Hematopoietic multipotent progenitor cell treated with erythropoietin and hydrocortisone succinate and interleukin-3 and kit ligand, for 17 days (in vitro differentiated cells): ENCODE results near the gene PDXDC1.
"Not testable (repeated sequence)": the region's sequence is repeated elsewhere in the genome, so short reads cannot be mapped to it uniquely, and the experiment has no call there.

ENCODE experiments used
- DNase-seq: peaks from one replicate; pipeline ENCODE4 v3.0.0-alpha.2; 2015; ENCODE audit warnings: low spot score

The PDXDC1 gene

DNA sequence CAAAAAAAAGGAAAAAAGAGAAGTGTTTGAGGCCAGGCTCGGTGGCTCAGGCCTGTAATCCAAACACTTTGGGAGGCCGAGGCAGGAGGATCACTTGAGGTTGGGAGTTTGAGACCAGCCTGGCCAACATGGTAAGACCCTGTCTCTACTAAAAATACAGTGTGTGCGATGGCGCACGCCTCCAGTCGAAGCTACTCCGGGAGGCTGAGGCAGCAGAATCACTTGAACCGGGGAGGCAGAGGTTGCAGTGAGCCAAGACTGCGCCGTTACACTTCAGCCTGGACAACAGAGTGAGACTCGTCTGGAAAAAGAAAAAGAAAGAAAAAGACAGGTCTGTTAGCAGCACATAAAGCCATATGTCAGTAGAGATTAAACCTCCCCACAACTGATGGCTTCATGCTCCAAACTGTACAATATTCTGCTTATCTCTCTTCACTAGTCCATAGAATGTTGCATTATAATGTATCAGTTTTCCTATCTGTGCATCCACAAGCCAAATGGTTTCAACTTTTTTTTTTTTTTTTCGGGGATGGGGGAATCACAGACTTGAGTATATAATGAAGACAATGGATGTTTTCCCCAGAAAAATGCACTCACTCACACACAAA lies 3.1 kb upstream of the PDXDC1 start:
- not testable (repeated sequence) for DNase-seq

DNA sequence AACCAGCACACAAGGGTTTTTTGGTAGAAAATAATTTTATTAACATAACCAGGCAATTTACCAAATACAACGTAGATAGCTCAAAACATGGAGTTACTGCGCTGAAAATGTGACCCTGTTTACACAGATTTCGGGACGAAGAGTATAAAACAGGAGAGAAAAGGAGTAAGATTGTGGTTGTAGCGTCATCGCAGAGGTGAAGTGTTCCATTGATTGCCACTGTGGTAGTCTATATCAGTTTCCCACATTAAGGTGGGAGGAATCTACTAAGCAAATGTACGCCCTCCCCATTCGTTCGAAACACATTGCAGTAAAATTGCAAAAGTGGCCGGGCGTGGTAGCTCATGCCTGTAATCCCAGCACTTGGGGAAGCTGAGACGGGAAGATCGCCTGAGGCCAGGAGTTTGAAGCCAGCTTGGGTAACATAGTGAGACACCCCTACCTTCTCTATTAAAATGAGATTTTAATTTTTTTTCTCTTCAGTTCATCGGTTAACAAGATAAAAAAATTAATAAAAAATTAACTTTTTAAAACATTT lies 972 bp upstream of the PDXDC1 start:
- DNase-seq: not testable (repeated sequence)

DNA sequence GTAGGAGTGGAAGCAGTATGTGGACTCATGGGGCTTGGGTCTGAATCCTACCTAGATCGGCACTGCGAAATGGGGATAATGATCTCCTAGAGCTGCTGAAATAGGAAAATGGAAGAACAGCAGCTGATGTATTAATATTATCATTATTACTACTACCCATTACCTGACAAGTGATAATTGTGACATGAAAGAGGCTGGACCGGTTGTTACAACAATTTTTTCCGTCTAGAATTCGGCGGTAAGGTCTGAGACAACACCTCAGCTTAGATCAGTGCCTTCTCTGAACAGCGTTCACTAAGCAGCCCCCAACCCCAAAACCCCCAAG lies 533 bp upstream of the PDXDC1 start:
- peak; percentile 85 for DNase-seq

DNA sequence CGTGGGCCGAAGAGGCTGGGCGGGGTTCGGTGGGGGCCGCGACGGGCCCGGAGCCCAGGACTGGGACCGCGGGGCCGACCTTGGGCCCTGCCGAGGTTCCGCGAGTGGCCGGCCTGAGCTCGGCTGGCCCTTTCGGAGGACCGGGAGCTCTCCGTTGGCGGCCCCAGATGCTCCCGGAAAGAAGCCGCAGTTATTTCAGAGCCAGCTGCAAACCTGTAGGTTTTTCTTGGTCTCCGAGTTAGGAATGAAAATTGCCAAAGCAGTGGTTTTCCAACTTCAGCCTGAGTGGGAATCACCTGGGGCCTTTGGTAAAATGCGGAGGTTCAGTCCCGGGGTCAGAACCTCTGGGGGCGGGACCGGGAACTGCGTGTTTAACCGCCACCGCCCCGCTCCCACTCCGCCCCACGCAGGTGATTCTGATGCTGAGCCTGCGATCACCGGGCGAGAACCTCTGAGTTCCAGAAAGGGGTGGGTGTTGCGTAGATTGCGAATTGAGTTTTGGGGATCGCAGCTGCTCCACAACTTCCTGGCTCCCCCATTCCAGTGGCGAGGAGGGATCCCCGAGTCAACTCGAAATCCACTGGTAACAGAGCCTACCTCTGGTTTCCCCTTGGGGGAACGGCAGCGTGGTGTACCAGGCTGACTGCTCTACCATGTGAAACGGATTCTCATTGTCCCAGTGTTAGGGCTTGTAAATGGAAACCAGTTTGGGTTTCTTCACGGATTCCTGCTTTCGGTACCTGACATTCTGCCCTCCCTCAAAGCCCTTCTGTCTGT lies 780 bp downstream of the PDXDC1 start:
- peak; percentile 33 for DNase-seq

DNA sequence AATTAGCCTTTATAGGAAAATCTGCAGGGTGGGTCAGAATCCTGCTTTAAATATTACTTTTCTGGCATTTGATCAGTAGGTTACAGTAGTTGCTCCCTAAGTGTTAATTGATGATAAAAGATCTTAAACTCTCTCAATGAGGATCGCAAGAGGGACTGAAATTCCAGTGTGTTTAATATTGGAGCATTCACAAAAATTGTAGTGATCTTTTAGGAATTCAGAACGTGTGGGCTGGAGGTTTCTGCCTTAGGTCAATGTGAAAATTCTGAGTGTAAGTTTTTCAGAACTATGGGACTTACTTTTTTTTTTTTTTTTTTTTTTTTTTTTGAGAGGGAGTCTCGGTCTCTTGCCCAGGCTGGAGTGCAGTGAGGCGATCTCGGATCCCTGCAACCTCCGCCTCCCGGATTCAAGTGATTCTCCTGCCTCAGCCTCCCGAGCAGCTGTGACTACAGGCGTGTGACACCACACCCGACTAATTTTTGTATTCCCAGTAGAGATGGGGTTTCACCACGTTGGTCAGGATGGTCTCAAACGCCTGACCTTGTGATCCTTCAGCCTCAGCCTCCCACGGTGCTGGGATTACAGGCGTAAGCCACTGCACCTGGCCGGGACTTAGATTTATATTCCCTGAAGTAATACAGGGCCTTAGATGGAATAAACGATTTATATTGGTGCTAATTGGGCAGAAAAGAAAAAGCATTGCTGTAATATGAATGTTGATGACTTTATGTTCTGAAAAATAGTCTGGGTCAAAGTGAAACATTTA lies 2.3 kb downstream of the PDXDC1 start:
- not testable (repeated sequence) for DNase-seq

DNA sequence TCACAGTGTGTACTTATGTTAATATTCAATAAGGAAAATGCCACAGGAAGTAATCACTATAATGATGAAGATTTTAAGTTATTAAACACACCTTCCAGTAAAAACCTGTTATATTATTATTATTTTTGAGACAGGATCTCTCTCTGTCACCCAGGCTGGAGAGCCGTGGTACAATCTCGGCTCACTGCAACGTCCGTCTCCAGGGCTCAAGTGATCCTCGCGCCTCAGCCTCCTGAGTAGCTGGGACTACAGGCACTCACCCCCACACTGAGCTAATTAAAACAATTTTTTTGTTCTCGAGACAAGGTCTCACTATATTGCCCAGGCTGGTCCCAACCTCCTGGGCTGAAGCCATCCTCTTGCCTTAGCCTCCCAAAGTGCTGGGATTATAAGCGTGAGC lies 3.5 kb downstream of the PDXDC1 start:
- DNase-seq: not testable (repeated sequence)

DNA sequence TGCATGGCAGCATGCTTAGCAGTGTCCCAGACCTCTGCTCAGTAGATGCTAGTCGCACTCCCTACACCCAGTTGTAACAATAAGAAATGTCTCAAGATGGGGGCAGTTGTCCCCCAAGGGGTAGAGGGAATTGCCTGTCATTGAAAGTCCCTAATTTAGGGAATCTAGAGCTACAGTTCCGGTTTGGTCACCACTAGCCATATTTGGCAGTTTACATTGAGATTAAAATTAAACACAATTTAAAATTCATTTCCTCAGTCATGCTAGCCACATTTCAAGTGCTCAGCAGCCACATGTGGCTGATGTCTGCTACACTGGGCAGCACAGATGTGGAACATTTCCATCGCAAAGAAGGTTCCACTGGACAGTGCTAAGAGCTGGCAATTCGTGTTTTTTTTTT lies 4.1 kb downstream of the PDXDC1 start:
- DNase-seq: not testable (repeated sequence)

DNA sequence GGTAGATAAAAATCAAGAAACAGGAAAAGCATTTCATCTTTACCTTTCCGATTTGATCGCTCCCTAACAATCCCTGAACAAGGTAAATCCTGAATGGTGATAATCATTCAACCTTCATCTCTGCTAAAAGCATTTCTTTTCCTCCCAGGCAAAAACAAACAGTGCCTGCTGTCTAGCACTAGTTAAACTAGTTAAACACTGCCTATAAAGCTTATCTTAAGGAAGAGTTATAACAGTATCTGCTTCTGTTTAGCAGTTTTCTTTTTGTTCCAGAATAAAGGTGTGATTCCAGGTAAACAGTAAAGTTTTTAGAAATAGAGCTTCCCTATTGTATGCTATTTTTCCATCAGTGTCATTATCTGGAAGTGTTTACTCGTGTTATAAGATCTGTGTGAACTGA lies 6.4 kb downstream of the PDXDC1 start:
- DNase-seq: not testable (repeated sequence)

DNA sequence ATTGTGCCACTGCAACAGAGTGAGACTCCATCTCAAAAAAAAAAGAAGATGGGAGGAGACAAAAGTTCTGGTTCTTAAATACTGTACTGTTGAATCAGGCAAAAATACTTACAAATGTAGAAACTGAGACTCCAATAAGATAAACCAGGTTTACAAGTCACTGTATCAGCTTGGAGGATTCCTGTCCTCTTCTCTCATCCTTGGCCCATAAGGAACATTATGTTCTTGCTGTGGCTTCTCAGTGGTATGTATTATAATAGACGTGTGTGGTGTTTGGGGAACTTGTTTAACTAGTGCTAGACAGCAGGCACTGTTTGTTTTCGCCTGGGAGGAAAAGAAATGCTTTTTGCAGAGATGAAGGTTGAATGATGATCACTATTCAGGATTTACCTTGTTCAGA lies 7.7 kb downstream of the PDXDC1 start:
- DNase-seq: not testable (repeated sequence)

DNA sequence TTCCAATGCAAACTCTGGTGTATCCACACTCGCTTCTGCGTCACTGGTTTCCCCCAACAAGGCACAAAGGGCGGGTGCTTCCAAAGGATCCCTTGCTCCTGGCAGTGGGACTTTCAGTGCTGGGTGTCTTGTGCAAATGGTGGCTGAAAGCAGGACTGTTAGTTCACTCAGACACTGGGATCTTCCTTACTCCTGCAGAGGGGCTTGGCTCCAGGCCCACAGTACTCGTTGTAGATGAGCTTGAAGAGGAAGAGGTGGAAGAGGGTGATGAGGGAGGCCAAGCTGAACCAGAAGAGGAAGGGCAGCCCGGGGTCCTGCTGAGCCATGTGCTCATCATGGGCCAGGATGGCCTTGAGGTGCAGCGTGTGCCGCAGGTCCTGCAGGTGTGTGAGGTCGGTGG lies 13.3 kb downstream of the PDXDC1 start:
- DNase-seq: not testable (repeated sequence)

DNA sequence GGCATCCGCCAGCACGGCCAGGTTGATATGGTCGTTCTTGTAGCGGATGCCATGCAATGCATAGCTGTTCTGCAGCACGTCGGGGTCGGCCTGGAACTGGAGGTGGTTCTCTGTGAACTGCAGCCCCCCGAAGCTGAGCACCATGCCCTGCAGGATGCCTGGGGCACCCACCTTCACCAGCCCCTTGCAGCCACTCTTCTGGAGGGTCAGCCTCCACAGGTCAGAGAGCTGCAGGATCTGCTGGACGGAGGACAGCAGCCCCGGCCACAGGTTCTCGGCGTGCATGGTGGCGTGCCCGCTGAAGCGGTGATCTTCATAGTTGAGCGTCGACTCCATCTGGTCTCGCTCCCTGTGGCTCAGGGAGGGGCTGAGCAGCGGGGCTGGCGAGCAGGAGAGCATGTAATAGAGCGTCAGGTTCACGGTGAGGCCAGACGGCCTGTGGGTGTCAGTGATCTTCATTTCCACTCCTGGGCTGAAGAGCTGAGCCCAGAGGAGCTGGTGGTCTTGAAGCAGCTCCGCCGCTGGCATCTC lies 13.9 kb downstream of the PDXDC1 start:
- DNase-seq: not testable (repeated sequence)

DNA sequence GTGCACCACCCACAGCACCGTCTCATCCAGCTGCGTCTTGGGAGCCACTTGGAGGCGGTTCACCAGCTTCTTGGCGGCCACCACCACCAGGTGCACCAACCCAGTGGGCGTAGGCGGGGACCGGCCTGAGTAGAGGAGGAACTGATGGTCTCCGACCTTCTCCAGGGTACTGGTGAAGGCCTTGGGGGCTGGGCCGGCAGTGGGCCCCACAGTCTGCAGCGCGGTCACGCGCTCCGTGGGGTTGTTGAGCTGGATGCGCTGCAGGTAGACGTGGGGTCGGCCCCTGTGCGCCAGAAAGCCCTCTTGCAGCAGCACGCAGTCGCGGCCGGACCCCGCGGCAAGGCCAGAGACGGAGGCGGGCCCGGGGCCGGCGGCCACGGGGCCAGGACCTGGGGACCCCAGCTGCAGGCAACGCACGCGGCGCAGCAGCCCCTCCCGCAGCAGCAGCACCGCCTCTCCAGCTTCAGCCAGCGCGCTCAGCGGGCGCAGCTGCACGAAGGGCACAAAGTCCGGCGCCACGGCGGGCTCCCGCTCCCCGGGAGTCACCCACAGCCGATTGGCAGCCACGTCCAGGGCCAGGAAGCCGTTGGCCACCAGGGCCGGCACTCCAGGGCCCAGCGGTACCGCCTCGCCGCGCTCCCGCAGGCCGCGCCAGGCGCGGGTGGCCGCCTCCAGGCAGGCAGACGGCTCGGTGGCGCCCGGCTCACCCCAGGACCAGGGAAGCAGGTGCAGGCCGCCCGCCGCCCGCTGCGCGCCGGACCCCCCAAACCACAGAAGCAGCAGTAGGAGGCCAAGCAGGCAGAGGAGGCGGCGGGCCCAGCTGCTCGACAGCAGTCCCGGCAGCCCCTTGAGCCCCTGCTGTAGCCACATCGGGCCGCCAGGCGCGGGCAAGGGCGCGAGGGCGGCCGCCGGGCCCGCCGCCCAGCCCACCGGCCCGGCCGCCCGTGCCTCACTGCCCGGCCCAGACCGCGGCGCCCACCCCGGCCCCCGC lies 14.8 kb downstream of the PDXDC1 start:
- not testable (repeated sequence) for DNase-seq

DNA sequence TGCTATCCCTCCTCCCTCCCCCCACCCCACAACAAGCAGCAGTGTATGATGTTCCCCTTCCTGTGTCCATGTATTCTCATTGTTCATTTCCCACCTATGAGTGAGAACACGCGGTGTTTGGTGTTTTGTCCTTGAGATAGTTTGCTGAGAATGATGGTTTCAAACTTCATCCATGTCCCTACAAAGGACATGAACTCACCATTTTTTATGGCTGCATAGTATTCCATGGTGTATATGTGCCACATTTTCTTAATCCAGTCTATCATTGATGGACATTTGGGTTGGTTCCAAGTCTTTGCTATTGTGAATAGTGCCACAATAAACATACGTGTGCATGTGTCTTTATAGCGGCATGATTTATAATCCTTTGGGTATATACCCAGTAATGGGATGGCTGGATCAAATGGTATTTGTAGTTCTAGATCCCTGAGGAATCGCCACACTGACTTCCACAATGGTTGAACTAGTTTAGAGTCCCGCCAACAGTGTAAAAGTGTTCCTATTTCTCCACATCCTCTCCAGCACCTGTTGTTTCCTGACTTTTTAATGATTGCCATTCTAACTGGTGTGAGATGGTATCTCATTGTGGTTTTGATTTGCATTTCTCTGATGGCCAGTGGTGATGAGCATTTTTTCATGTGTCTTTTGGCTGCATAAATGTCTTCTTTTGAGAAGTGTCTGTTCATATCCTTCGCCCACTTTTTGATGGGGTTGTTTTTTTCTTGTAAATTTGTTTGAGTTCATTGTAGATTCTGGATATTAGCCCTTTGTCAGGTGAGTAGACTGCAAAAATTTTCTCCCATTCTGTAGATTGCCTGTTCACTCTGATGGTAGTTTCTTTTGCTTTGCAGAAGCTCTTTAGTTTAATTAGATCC lies 18.7 kb downstream of the PDXDC1 start:
- DNase-seq: not testable (repeated sequence)

DNA sequence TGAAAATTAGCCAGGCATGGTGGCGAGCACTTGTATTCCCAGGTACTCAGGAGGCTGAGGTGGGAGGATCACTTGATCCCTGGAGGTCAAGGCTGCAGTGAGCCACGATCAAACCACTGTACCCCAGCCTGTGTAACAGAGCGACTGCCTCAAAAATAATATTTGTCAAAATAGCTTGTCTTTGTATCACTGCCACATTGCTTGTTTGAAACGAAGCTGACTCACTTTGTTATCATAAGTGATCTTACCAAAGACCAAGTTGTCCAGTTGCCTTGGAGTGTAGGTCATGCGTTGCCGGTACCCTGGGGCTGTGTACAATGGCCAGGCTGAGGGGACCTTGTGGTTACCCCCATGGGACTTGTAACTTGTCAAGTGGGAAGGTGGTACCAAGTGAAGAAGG lies 21.9 kb downstream of the PDXDC1 start:
- DNase-seq: not testable (repeated sequence)

DNA sequence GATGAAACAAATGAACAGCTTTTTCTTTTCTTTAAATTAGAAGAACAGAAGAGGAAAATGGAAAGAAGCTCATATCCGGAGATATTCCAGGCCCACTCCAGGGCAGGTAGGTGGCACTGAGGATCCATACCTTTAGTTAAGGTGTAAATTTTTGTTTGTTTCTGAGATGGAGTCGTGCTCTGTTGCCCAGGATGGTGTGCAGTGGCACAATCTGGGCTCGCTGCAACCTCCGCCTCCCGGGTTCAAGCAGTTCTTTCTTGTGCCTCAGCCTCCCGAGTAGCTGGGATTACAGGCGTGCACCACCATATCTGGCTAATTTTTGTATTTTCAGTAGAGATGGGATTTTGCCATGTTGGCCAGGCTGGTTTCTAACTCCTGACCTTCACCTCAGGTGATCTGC lies 23.5 kb downstream of the PDXDC1 start:
- not testable (repeated sequence) for DNase-seq

DNA sequence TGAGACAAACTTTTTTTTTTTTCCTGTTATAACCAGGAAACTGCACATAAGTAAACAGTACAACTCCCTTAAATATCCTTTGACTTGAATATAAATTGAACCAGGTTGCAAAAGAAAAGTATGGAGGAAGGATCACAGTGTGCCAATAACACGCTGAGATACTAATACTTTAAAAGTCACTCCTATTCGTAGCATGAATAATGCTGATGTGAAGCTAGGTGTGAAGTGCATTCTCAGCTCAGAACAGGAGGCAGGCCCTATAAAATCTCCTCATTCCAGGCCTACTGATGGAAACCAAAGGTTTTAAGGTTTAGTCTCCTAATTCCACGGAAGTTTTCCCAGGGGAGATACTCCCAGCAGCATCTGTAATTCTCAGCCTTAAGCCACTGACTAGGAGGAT lies 25.0 kb downstream of the PDXDC1 start:
- not testable (repeated sequence) for DNase-seq

DNA sequence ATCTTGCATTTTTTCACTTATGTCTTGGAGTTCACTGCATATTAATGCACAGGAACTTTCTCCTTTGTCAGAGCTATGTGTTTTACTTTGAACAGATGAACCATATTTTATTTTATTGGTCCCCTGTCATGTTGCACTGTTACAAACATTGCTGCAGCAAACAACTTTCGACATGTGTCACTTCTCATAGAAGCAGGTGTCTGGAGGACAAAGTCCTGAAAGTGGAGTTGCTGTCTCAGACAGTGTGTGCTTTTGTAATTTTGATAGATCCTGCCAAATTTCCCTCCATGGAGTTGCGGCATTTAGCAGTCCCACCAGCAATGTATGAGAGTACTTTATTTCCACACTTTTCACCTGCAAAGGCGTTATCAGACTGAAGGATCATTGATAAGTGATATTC lies 27.6 kb downstream of the PDXDC1 start:
- DNase-seq: not testable (repeated sequence)

DNA sequence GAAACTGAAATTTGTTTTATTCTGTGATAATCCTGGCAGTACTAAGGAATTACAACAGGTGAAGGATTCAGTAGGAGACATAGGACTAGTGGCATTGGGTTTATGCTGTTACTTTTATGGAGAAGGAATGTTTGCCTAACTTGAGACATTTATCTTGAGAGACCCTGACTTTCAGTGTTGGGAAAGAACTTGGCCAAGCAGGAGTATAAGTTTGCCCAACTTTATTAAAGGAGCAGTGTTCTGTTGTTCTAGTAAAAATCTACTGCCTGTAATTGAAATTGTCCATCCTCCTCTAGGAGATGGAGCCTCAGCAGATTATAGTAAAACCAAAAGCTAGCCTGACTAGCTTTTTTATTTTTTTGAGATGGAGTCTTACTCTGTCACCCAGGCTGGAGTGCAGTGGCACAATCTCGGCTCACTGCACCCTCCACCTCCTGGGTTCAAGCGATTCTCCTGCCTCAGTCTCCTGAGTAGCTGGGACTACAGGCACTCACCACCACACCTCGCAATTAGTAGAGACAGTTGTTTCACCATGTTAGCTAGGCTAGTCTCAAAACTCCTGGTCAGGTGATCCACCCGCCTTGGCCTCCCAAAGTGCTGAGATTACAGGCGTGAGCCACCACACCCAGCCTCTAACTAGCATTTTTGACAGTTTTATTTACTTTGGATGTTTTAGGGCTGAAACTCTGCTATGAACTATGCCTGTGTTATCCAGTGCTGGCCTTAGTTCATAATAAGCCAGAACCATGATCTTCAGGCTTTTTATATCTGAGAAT lies 30.7 kb downstream of the PDXDC1 start:
- DNase-seq: not testable (repeated sequence)

DNA sequence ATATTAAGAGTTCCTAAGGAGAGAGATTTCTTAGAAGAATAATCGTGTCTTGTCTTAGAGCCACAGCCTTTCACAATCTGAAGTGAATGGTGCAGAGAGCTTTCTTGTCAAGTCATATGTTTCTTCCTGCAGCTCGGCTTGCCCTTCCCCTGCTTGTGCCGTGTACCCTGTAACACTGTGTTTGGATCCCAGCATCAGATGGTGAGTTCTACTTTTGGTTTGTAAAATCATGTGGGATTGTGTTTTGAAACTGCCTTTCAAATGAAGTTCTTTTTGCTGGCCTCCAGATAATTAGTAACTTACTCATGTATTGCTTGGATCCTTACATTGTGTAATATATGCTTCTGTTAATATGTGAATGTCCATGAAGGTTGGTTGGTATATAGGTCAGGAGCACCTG lies 33.8 kb downstream of the PDXDC1 start:
- DNase-seq: peak; percentile 4
